NCI-H446 (cell line): ENCODE data around the gene GALNT13.
A peak's percentile ranks its signal among the peaks of the same experiment; 100 is the strongest.
"Not testable (repeated sequence)": the region's sequence is repeated elsewhere in the genome, so short reads cannot be mapped to it uniquely, and the experiment has no call there.

Experiments used
- DNase-seq, 2 experiments: peaks; one replicate each; lab custom pipeline; 2025; lab: John Stamatoyannopoulos, UW

GALNT13 gene

DNA sequence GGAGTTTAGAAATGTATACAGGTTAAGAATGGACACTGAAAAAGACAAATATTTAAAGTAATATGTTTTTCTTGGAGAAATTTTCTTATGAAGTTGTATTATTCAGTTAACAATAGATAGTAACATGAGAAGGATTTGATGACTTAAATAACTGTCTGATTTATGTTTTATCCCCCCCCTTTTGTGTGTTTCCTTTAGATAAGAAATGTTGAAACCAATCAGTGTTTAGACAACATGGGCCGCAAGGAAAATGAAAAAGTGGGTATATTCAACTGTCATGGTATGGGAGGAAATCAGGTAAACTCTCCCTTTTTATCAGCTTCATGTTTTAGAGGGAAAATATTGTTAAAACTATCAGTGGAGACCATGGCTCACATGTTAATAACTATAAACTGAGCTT lies 537.1 kb downstream of the GALNT13 start:
- DNase-seq, result no peak

DNA sequence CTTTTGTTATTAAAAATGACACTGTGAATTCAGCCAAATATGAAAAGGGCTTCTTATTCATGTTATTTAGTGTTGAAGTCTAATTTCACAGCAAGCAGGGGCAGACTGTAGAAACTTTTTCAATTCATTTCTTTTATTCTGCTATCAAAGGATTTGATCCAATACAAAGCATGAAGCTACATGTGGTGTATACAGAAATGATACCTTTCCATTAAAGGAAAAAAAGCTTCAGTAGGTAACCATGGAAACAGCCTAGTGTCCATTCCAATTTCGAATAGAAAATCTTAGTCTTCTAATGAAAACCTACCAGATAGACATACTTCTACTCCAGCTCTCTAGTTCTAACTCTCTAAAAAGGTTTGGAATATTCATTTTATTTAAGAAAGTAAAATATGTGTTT lies 550.5 kb downstream of the GALNT13 start:
- no peak for DNase-seq

DNA sequence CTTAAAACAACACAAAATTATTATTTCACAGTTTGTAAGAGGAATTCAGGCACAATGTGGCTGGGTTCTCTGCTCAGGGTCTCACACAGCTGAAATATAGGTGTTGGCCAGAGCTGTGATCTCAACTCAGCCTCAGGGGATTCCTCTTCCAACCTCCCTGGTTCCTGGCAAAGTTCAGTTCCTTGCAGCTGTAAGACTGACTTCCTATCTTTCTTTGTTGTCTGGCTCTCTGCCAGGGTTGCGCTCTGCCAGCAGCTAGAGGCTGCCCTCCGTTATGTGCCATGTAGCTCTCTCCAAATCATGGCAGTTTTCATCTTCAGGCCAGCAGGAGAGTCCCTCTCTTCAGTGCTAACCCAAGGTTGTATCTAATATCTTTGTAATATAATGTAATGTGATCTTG lies 554.3 kb downstream of the GALNT13 start:
- peak; percentile 47 to 90 for DNase-seq

DNA sequence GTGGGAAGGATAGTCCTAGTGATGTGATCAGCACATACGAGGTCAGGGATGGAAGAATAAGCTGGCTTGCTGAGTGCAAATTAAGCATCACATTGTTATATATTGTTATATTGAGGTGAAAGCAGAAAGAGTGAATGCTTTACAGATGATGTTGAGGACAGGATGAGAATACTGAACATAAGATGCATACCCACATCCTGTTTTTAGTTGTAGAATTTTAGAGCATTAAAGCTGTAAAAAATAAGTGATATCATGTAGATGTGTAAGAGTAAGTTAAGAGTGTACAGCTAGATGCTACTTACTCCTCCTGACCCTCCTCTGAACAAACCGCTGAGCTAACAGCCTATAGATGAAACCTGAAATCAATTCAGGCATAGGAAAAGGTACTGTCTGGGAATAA lies 555.7 kb downstream of the GALNT13 start:
- DNase-seq, result no peak

DNA sequence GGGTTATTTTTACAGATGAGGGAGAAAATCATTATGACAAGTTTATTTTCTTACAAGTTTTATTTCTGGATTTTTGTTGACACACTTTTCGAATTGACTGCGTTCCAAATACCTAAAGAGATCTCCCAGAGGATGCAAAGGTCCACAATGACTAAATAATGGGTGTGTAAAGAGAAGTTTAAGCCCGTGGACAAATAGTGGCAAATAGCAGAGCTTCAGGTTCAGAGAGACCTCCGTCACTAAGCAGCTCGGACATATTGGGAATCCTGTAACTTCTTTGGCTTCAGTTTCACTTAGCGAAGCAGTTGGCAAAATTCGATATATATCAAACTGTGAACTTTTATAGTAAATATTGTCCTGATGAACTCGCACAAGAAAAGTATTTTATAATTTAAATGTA lies 556.3 kb downstream of the GALNT13 start:
- no peak for DNase-seq

DNA sequence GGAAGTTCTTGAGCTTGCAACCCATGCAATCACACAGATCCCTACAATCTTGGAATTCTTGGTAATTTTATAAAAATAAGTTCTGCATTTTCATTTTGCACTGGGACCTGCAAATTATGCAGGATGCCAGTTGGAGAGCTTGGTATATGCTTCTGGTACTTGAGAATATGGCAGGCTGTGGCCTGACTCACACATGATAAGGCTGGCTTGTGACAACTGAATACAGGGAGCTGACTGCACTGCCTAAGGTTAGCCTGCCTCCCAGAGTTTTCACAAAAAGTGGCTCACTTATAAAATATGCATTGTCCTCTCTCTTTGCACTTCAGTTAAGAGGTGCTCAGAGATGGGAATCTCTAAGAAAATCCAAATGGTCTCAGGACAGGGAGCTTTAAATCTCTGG lies 561.3 kb downstream of the GALNT13 start:
- DNase-seq, result no peak

DNA sequence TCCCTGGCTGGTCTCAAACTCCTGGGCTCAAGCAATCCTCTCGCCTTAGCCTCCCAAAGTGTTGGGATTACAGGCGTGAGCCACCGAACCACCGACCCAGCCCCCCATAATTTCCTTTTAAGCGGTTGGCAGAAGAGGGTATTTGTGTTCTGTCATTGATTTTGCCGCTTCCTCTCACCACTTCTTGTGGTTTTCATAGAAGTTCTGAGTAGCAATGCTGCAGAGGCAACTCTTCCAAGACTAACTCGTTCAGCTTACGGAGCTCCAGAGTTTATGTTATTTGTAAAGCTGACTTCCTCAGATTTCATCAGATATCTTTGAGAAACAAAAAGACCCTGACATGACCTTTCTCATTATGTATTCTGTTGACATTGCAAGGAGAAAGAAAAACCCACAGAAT lies 565.4 kb downstream of the GALNT13 start:
- no peak for DNase-seq

DNA sequence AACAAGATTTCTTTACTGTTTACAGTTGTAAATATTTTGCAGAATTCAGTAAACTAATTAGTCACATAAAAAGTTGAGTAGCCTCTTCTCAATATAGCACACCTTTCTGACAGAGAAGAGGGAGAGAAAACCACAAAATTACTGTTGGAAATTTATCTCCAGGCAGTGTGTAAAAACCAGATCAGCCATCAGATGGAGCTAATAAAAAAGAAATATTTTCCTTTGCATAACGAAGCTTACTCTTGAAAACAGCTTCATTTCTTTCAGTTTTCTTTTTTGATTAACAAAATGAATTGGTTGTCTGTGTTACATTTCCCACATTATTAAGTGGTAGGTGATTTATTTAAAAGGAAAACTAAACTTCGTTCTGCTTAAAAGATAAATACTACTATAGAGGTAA lies 567.4 kb downstream of the GALNT13 start:
- DNase-seq, result peak in 1 of 2 experiments; percentile 40

DNA sequence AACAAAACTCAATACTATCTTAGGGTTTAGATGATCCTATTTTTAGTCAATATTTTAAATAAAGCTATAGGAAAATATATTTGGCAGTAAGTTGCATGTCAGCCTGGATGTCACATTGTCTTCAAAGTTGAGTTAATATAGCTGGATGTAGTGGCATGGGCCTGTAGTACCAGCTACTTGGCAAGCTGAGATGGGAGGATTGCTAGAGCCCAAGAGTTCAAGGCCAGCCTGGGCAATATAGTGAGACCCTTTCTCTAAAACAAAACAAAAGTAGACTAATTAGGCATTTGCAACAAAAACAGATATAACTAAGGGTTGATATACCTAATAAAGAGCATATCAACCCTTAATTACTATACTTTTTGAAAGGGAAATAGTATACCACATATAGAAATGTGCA lies 572.2 kb downstream of the GALNT13 start:
- DNase-seq, result no peak

DNA sequence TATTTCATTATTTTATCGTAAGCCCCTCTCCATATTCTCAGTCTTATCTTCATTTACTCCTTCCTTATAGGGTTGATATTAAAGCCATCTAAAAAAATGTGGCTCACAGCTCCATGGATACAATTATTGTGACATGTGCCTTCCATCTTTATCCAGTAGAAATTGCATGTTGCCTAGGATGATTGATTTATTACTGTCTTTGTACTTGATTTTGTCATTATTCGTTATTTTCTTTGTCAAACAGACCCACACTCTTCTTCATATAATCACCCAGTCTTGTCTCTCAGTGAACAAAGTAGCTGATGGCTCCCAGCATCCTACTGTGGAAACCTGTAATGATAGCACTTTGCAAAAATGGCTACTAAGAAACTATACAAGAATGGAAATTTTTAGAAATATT lies 574.6 kb downstream of the GALNT13 start:
- no peak for DNase-seq

DNA sequence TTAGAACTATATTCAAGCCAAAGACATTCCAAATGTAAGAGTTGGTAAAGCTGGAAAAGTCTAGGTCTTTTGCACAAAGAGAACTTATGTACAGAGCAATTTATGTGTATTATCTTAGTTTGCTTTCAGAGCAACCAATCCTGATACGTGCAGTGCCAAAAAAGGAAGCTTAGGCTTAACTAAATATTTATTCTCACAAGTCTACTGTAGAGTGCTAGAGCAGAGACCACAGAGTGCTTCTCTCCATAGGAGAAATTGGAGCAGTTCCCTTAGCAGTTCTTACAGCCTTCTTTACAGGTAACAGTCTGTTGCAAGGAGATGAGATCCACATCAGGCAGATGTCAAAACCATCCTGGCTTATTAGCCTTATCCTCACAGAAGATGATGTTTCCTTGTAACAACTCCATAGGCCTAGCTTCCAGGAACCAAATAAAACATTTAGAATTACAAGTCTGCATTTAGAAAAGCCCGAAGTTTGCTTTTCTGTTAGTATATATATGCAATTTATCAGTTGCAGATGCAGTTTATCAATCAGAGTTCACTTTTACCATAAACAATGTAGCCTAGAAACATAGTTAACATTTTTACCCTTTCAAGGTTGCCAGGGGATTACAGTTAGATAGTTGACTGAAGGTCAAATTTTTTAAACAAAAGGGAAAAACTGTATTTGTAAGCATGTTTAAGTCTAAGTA lies 576.2 kb downstream of the GALNT13 start:
- DNase-seq, result no peak

DNA sequence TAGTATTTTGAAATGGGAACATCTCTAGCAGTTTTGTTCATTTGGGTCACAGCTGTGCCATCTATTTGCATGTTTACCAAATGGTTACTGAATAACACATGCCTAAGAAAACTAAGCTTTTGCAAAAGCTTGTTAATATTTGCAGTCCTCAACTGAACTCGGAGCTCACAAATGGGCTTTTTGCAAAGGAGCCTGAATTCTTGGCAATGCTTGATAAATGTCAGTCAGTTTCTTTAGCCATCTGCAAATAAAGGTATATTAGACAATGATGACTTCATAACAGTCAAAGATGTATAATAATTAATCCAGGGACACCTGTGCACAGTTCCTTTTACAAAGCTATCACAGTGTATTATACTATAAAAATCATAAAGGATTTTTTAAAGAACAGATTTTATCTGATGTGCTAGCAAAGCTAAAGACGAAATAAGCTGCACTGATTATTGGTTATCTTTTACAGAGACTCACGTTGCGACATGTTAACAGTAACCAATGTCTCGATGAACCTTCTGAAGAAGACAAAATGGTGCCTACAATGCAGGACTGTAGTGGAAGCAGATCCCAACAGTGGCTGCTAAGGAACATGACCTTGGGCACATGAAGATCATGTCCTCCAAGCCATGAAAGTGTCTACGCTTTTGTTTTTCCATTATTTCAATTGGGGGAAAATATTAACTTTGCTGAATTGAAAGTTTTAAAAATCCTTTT lies 578.4 kb downstream of the GALNT13 start:
- DNase-seq, result no peak

DNA sequence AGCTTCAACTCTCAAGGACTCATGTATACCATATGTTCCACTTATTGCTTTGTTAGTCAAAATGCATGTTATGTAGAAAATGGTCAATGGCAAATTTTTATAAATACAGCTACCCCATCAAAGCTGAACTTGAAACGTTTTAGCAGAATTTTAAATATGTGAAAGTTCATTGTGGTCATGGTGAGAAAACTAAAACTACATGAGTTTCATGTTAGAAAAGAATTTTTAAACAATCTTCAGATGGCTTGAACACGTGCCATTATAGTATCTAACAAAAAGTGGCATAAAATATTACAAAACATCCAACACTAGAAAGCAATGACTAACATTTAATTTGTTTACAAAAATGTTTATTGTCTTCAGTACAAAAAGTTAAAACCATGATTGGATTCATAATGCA lies 580.7 kb downstream of the GALNT13 start:
- DNase-seq, result no peak

DNA sequence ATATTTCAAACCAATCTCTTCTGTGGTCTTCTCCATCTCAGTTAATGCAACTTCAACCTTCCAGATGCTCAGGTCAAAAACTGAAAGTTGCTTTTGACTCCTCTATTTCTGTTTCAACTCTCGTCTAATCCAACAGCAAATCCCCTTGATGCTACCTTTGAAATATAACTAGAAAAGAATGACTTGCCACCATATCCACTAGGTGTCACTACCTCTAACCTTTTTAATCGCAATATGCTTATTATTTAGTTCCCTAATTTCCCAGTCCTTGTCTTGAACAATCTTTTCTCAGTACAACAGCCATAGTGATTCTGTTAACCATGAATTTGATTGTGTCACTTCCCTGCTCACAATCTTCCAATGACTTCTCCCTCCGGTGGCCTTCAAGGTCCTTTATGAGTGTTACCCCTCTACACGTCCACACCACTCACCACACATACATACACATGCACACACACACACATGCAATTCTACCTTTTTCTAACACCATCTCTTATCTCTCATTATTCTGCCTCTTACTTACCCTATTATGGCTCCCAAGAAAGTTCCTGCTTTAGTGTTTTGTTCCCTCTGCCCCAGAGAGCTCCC lies 581.3 kb downstream of the GALNT13 start:
- DNase-seq, result peak; percentile 38 to 58

DNA sequence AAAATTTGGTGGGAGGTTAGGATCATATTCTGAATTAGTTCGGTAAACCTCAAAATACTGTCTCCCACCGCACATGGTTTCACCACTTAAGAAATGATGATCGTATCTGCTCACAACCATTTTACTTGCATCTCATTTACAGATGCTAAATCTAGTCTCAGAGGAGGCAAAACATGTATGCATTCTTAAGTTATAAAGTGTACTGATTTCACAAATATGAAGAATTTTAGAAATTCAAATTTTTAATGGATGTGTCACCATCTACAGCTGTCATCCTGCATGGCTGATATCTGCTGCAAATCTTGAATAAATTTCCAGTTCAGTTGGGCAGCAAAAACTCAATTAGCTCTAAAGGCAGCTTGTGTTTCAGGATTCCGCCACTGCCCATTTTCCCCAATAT lies 583.4 kb downstream of the GALNT13 start:
- DNase-seq, result peak in 1 of 2 experiments; percentile 13

DNA sequence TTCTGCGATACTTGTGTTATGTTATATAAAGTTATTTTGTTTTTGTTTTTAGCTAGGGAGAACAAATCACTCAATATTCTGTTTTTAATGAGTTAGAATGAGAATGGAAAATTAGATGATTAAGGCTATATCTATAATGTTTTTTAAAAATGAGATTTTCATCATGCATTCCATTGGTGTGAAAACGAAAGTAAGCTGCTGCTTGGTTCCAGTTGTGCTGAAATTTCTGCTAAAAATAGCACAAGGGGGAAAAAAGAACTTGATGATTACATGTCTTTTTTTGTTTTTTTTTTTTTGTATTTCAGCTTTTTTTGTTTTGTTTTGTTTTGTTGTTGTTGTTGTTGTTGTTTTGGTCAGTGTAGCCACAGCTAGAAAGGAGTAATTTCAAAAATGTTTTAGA lies 584.1 kb downstream of the GALNT13 start:
- no peak for DNase-seq

DNA sequence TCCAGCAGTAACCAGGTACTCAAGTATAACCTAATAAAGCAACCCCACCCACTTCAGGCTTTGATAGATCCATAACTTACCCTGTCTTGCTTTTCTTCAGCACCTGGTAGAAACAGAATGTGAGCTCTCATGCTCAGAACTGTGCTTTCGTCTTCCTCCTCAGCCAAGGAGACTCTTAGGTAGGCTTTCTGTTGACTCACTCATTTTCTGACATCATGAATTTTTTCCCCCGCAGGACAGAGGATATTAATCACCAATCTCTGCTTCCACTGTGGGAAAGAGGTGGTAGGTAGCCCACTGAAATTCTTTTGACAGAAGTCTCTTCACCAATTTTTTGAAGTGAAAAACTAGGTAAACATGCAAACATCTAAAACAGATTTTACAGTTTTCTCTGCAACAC lies 585.6 kb downstream of the GALNT13 start:
- DNase-seq, result no peak

DNA sequence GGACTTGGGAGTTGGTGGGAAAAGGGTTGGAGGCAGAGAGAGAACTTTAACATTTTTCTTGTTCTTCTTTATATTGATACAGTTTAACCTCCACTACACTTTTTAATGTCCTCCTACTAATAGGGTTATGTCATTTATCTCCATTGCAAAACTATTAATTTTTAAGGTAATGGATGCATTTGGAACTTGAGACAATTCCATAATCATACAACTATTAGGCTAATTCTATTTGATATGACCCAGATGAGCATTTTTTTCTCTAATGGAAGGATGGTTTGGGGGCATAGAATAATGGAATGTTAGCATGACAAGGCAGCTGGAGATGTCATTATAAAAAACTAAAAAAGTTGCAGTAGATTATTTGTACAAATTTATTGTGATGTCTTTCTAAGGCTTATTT lies 587.6 kb downstream of the GALNT13 start:
- no peak for DNase-seq

DNA sequence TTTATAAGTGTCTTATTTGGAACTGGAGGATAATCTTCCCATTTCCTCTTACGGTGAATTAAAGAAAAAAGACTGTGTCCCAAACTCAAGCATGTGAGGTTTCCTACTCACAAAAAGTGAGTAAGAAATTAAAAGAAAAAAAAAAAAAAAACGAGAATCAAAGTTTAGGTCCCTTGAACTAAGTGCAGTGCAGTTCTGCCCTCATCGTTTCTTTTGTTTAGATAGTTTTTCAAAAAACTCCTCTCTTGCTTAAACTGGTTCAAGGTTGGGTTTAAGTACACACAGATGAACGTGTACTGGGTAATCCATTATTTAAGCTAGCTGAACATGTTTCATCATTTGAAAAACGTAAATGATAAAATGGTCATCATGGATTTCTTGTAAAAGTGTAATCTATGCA lies 590.9 kb downstream of the GALNT13 start:
- no peak for DNase-seq

DNA sequence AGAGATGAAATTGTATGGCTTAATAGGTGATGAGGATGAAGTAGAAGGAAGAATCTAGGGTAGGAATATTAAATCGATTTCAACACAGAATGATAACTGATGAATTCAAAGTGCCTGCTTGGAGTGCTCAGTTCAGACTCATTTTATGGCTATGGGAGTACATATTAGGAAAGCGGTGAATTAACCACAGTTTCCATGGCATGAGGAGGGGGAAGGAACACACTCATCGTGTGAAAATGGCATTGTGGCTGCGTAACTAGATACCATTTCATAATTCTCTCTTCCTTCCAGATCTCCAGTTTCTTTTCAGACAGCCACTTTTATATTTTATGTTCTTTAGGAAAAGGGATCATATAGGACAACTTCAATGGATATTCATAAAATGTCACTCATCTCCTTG lies 594.5 kb downstream of the GALNT13 start:
- no peak for DNase-seq

DNA sequence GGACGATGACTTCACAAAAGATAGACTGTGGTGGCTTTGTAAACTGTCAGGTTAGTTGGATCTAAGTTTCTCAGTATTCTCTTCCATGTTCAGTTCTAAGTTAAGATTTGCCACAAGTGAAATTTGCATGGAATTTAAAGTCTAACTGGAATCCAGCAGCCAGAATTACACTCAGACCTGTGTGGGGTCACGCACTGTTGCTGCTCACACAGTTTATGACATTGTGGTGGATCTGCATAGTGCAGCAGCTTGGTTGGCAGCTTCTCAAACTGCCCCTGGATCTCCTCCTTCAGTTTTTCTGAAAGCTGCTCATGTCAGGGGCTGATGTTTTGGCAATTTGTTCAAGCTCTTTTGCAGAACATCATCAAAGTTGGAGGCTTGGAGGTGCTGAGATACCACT lies 598.7 kb downstream of the GALNT13 start:
- DNase-seq, result peak in 1 of 2 experiments; percentile 15

DNA sequence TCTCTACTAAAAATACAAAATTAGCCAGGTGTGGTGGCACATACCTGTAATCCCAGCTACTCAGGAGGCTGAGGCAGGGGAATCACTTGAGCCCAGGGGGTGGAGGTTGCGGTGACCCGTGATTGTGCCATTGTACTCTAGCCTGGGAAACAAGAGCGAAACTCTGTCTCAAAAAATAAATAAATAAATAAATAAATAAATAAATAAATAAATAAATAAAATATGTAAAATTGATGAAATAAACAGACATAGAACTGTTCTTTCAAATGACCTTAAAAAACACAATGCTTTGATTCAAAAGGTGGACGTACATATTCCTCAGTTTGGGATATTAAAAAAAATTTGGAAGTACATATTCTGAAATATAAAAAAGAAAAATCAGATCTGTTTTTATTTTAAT lies 599.8 kb downstream of the GALNT13 start:
- DNase-seq, result not testable (repeated sequence)

DNA sequence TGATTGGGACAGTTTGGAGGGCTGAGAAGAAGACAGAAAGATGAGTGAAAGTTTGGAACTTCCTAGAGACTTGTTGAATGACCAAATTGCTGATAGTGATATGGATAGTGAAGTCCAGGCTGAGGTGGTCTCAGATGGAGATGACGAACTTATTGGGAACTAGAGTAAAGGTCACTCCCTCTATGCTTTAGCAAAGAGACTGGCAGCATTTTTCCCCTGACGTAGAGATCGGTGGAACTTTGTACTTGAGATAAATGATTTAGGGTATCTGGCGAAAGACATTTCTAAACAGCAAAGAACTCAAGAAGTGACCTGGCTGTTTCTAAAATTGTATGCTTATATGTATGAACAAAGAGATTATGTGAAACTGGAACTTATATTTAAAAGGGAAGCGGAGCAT lies 605.6 kb downstream of the GALNT13 start:
- DNase-seq, result no peak

DNA sequence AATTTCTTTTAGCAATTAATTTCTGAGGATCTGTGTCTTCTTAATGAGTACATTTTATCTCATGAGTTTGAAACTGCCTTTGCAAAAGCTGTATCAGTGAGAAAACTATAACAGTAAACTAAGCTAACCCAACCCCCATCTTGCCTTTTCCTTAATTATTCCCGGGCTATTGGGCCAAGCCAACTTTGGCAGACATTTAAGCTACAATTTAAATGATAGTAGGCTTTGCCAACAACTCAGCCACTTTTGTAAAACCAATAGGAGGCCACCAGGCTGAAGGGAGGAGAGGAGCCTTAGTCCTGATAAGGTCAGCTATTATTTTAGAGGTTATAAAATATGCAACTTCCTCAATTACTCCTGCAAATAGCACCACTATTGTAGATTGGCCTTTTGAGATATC lies 608.8 kb downstream of the GALNT13 start:
- peak in 1 of 2 experiments; percentile 67 for DNase-seq
